SK-N-SH treated with all-trans-retinoic acid at 6 μM for 48 hours (cell line): Measurements from ENCODE around the gene MBD5.

Experiments used
- ATAC-seq: fragments of 200-7000 bp; cut with Tn5 transposase; 3 replicates; pipeline ENCODE4 v1.9.1; 2020; ENCODE audit warnings: mild to moderate bottlenecking, moderate library complexity
- ARNTL ChIP-seq: fragments of 450-650 bp; formaldehyde crosslinking; IDR thresholded peaks from 2 replicates; pipeline ENCODE4 v1.5.0; 2020; ENCODE audit warnings: low read depth, mild to moderate bottlenecking, moderate library complexity, borderline replicate concordance
- BACH2 ChIP-seq: fragments of 250-450 bp; sonication (Bioruptor Pico); IDR thresholded peaks from 2 replicates; pipeline ENCODE4 v1.9.0; 2021; ENCODE audit warnings: mild to moderate bottlenecking, borderline replicate concordance
- CSDC2 ChIP-seq: fragments of 250-450 bp; sonication (Bioruptor Pico); IDR thresholded peaks from 2 replicates; pipeline ENCODE4 v1.5.0; 2020; ENCODE audit warnings: mild to moderate bottlenecking, moderate library complexity
- ESRRG ChIP-seq: fragments of 250-450 bp; sonication (Bioruptor Pico); IDR thresholded peaks from 2 replicates; pipeline ENCODE4 v1.6.1; 2021; ENCODE audit warnings: mild to moderate bottlenecking
- GLIS3 ChIP-seq: fragments of 250-450 bp; sonication (Bioruptor Pico); IDR thresholded peaks from 2 replicates; pipeline ENCODE4 v1.5.0; 2020; ENCODE audit warnings: mild to moderate bottlenecking, moderate library complexity
- ISL1 ChIP-seq: fragments of 250-450 bp; sonication (Bioruptor Pico); IDR thresholded peaks from 2 replicates; pipeline ENCODE4 v2.1.2; 2022; ENCODE audit warnings: mild to moderate bottlenecking, moderate library complexity
- OSR1 ChIP-seq: fragments of 250-450 bp; sonication (Bioruptor Pico); IDR thresholded peaks from 2 replicates; pipeline ENCODE4 v1.8.0; 2022; ENCODE audit warnings: moderate library complexity, mild to moderate bottlenecking, inconsistent platforms
- RARB ChIP-seq: fragments of 250-450 bp; sonication (Bioruptor Pico); IDR thresholded peaks from 2 replicates; pipeline ENCODE4 v1.8.0; 2021; ENCODE audit warnings: mild to moderate bottlenecking, moderate library complexity
- SNAI2 ChIP-seq: fragments of 250-450 bp; sonication (Bioruptor Pico); IDR thresholded peaks from 2 replicates; pipeline ENCODE4 v1.5.0; 2020; ENCODE audit warnings: mild to moderate bottlenecking, moderate library complexity
- TCF4 ChIP-seq: fragments of 250-450 bp; sonication (Bioruptor Pico); IDR thresholded peaks from 2 replicates; pipeline ENCODE4 v1.8.0; 2021; ENCODE audit warnings: mild to moderate bottlenecking, moderate library complexity, borderline replicate concordance
- TOX ChIP-seq: fragments of 250-450 bp; sonication (Bioruptor Pico); IDR thresholded peaks from 2 replicates; pipeline ENCODE4 v1.8.0; 2021; ENCODE audit warnings: mild to moderate bottlenecking, moderate library complexity, borderline replicate concordance
- ZC3H10 ChIP-seq: fragments of 250-450 bp; sonication (Bioruptor Pico); IDR thresholded peaks from 2 replicates; pipeline ENCODE4 v1.5.1; 2021; ENCODE audit warnings: mild to moderate bottlenecking, moderate library complexity
- ZFP3 ChIP-seq: fragments of 250-450 bp; sonication (Bioruptor Pico); IDR thresholded peaks from 2 replicates; pipeline ENCODE4 v1.5.0; 2020; ENCODE audit warnings: mild to moderate bottlenecking, moderate library complexity
- ZFP30 ChIP-seq: fragments of 450-650 bp; formaldehyde crosslinking; IDR thresholded peaks from 2 replicates; pipeline ENCODE4 v1.5.0; 2022; ENCODE audit warnings: mild to moderate bottlenecking, moderate library complexity
- ZNF565 ChIP-seq: fragments of 450-650 bp; formaldehyde crosslinking; conservative IDR thresholded peaks from 2 replicates; pipeline ENCODE4 v1.5.0; 2020; ENCODE audit warnings: low read depth, mild to moderate bottlenecking, moderate library complexity
- ZNF70 ChIP-seq: fragments of 450-650 bp; formaldehyde crosslinking; IDR thresholded peaks from 2 replicates; pipeline ENCODE4 v1.5.0; 2020; ENCODE audit warnings: mild to moderate bottlenecking, moderate library complexity
- ZNF8 ChIP-seq: fragments of 450-650 bp; formaldehyde crosslinking; IDR thresholded peaks from 2 replicates; pipeline ENCODE4 v1.5.0; 2020; ENCODE audit warnings: mild to moderate bottlenecking, moderate library complexity
- TF ChIP-seq, protein P1 (sequence below): fragments of 250-450 bp; sonication (Bioruptor Pico); IDR thresholded peaks from 2 replicates; pipeline ENCODE4 v1.8.0; 2020; ENCODE audit warnings: mild to moderate bottlenecking, moderate library complexity, borderline replicate concordance
- TF ChIP-seq, protein P2 (sequence below): fragments of 250-450 bp; sonication (Bioruptor Pico); IDR thresholded peaks from 2 replicates; pipeline ENCODE4 v1.8.0; 2021; ENCODE audit warnings: low read depth, mild to moderate bottlenecking, moderate library complexity, borderline replicate concordance
- TF ChIP-seq, protein P3 (sequence below): fragments of 250-450 bp; sonication (Bioruptor Pico); IDR thresholded peaks from 2 replicates; pipeline ENCODE4 v1.5.1; 2020; ENCODE audit warnings: low read depth, mild to moderate bottlenecking, moderate library complexity

The MBD5 gene

DNA sequence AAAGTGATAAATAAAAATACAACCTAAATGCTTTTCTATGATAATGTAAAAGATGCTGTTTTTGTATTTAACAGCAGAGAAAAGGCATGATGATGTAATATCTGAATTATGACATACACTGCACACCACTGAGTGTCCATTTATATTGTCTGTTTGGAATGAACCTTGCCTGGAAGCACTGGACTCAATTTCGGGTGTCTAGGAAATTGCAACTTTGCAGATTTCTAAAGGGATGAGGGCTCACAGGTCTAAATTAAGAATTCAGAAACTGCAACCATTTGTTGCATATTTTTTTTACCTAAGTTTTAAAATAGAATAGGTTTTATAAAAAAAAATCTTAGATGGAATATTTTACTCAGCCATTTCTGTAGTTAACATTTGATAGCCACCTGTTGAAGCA is 492.5 kb downstream of the MBD5 start:
- ATAC-seq, result no peak
- TF ChIP-seq ZNF70 (no peak), OSR1 (CRISPR knock-in tag) (no peak), TOX (CRISPR knock-in tag) (no peak), TCF4 (CRISPR knock-in tag) (no peak), ZNF8 (CRISPR knock-in tag) (no peak), BACH2 (CRISPR knock-in tag) (no peak)

DNA sequence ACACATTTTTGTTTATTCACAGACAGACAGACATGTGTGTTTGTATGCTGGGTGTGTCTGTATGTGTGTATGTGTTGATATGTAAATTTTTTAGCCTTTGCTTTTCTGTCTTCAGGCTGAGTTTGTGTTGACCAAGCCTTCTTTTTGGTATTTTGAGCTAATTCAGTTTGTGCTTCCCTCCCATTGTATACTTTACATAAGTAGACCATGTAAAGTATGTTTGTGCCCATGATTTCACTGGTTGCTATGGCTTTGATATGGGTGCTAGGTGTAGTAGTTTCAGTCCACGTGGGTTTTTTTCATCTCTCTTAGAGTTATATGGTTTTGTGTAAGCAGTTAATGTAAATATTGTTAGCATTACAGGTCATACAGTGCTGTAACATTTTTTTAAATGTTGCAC is 494.2 kb downstream of the MBD5 start:
- ATAC-seq, result no peak
- TF ChIP-seq ZFP30 (CRISPR knock-in tag) (no peak), SNAI2 (CRISPR knock-in tag) (no peak), GLIS3 (CRISPR knock-in tag) (no peak), BACH2 (CRISPR knock-in tag) (no peak), CSDC2 (no peak)
- TF ChIP-seq, protein P1, sequence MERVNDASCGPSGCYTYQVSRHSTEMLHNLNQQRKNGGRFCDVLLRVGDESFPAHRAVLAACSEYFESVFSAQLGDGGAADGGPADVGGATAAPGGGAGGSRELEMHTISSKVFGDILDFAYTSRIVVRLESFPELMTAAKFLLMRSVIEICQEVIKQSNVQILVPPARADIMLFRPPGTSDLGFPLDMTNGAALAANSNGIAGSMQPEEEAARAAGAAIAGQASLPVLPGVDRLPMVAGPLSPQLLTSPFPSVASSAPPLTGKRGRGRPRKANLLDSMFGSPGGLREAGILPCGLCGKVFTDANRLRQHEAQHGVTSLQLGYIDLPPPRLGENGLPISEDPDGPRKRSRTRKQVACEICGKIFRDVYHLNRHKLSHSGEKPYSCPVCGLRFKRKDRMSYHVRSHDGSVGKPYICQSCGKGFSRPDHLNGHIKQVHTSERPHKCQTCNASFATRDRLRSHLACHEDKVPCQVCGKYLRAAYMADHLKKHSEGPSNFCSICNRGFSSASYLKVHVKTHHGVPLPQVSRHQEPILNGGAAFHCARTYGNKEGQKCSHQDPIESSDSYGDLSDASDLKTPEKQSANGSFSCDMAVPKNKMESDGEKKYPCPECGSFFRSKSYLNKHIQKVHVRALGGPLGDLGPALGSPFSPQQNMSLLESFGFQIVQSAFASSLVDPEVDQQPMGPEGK (CRISPR knock-in tag), result no peak
- TF ChIP-seq, protein P2, sequence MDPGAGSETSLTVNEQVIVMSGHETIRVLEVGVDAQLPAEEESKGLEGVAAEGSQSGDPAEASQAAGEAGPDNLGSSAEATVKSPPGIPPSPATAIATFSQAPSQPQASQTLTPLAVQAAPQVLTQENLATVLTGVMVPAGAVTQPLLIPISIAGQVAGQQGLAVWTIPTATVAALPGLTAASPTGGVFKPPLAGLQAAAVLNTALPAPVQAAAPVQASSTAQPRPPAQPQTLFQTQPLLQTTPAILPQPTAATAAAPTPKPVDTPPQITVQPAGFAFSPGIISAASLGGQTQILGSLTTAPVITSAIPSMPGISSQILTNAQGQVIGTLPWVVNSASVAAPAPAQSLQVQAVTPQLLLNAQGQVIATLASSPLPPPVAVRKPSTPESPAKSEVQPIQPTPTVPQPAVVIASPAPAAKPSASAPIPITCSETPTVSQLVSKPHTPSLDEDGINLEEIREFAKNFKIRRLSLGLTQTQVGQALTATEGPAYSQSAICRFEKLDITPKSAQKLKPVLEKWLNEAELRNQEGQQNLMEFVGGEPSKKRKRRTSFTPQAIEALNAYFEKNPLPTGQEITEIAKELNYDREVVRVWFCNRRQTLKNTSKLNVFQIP, result no peak

DNA sequence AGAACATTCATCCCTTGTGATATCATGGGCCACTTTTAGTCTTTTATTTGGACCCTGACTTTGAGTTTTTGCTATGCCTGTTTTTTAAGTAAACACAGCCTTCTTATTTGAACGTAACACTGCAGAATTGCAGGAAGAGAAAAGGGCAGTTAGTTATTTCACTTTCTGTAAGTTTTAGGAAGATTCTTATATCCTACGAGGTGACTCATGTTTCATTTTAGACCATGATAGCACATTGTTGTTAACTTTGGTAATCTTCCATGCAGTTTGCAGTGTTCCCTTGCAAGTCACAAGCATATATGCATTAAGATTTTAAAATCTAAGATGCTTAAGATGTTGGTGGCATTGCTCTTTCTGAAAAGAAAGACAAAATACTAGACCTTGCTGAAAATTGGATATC is 495.1 kb downstream of the MBD5 start:
- no peak for ATAC-seq
- TF ChIP-seq OSR1 (CRISPR knock-in tag), result no peak

DNA sequence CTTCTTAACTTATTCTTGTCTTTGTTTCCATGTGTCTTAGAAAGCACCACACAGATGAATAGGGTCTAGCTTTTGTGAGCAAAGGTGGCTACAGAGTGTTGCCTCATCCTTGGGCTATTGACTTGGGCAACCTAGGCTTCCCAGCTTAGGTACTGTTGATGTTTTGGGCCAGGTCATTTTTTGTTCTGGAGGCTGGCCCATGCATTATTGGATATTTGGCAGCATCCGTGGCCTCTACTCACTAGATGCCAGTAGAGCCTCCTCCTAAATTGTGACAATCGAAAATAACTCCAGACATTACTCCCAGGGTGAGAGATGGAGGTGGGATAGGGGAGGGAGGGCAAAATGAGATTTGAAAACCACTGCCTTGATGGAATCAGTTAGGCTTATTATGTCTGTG is 496.4 kb downstream of the MBD5 start:
- no peak for ATAC-seq
- TF ChIP-seq, protein P1 (CRISPR knock-in tag), result no peak
- TF ChIP-seq ZNF70, result no peak
- TF ChIP-seq BACH2 (CRISPR knock-in tag), result no peak
- no peak for TF ChIP-seq TCF4 (CRISPR knock-in tag)
- TF ChIP-seq ZNF8 (CRISPR knock-in tag), result no peak
- no peak for TF ChIP-seq ZNF565 (CRISPR knock-in tag)
- TF ChIP-seq ISL1 (CRISPR knock-in tag), result no peak
- TF ChIP-seq ZC3H10 (CRISPR knock-in tag), result no peak
- no peak for TF ChIP-seq ARNTL (CRISPR knock-in tag)
- TF ChIP-seq, all 23 proteins: peak for 0

DNA sequence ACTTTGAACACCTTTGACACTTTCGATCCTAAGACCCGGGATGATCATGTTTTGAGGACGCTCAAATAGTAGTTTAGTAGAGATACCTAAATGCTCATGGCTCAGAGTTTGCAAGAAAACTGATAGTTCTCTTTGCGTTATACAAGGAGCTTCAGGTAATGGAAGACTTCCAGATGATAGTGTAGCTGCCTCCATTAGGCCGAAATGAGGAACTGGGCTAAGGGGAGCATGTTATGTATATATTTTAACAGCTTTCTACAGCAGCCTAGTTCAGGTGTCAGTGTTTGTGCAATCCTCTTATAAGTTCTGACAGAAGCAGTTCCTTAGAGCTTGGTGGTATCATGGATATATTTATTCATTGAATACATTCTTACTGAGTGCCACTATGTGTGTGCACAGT is 496.9 kb downstream of the MBD5 start:
- ATAC-seq, result no peak

DNA sequence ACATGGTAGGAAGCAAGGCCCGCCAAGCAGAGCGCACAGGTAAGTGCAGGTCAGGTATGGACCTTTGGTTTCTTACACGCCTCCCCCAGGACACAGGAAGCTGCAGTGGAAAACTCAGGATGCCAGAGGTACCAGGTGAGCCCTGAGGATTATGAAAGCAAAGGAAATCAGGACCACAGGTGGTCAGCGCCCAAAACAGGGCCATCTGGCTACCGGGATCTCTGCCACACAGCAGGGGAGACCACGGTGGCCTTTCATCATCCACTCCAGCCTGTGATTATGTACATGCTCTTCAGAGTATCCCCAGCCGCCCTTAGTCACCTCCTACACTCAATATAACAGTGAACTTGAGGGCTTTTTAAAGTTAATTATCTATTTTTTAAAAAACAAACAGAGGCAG is 498.1 kb downstream of the MBD5 start:
- TF ChIP-seq GLIS3 (CRISPR knock-in tag) (no peak), ZNF8 (CRISPR knock-in tag) (no peak), BACH2 (CRISPR knock-in tag) (no peak), CSDC2 (no peak)
- TF ChIP-seq, protein P2, result no peak
- TF ChIP-seq, protein P1 (CRISPR knock-in tag), result no peak
- ATAC-seq, result no peak

More for the DNA sequence above, 496.9 kb downstream of the MBD5 start:
- TF ChIP-seq RARB (CRISPR knock-in tag), result no peak
- no peak for TF ChIP-seq ESRRG (CRISPR knock-in tag)
- TF ChIP-seq ZFP3 (CRISPR knock-in tag), result no peak
- TF ChIP-seq, protein P3, sequence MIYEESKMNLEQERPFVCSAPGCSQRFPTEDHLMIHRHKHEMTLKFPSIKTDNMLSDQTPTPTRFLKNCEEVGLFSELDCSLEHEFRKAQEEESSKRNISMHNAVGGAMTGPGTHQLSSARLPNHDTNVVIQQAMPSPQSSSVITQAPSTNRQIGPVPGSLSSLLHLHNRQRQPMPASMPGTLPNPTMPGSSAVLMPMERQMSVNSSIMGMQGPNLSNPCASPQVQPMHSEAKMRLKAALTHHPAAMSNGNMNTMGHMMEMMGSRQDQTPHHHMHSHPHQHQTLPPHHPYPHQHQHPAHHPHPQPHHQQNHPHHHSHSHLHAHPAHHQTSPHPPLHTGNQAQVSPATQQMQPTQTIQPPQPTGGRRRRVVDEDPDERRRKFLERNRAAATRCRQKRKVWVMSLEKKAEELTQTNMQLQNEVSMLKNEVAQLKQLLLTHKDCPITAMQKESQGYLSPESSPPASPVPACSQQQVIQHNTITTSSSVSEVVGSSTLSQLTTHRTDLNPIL, result no peak
- TF ChIP-seq, all 23 proteins: peak for 0
